ENCODE results near the gene RAD51B. TPM values are rescaled to one million over a fixed set of nuclear protein-coding genes. Genes with fewer than 3 reads are reported as not detected.

The RAD51B gene
- total RNA-seq, 1 experiment from 2014 or later: 20.0 TPM

DNA sequence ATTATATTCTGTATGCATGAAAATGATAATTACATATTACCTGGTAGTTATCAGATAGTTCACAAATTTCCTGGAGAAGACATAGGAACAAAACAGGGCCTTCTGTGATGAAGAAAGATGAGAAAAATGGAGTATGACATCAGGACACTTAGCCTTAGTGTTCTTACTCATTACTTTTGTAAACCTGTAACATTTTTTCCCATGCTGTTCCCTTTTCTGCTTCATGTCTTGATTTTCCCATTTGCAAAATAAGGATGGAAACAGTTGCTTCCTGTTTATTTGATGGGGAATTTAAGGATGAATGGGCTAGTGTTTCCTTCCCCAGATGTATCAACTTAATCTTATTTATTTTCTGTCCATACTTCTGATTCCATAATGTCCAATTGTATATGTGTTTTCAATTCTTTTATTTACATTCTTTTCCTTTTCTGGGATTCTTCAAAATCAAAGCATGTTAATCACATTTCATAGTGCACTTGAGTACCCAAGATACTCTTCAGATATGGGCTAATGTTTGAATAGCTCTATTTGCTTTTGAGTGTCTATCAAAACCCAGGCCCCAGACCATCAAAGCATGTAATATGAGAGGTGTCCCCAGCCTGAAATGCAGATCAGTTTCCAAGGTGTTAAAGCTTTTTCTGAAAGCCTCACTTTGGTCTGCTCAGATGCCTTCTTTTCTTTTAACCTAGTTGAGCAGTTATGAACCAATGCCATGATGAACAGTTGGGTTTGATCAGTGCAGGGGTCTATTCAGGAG lies 260.5 kb downstream of the RAD51B start:
- Histone ChIP-seq H3K27ac (ENCODE audit: low read depth, low read length) (peak overlapping the region; percentile 58), H3K4me3 (replicated peaks in 1 of 2; ENCODE audit: low read depth in 1 of 2, low read length in 2 of 2) (no peak overlapping the region), H3K9me3 (ENCODE audit: control insufficient read depth in 1 of 2, insufficient read depth in 1 of 2, low read depth in 1 of 2, low read length in 2 of 2) (no peaks in the 10 kb centered on the region), H3K36me3 (ENCODE audit: control insufficient read depth in 1 of 2, insufficient read depth in 2 of 2, low read length in 2 of 2) (no peaks in the 10 kb centered on the region), H3K9me2 (ENCODE audit: insufficient read depth) (no peaks in the 10 kb centered on the region), H3K4me1 (ENCODE audit: control insufficient read depth in 1 of 2, insufficient read depth in 2 of 2, low read length in 2 of 2) (peaks cover 0 to 79% of the 10 kb centered on the region in 2 experiments; a peak in 2 of 4 replicates), H3K9ac (ENCODE audit: low read length) (no peak overlapping the region), H3K4me2 (ENCODE audit: low read length) (no peak overlapping the region), H2AFZ (ENCODE audit: low read depth, low read length, poor library complexity, severe bottlenecking) (no peak overlapping the region), H3K27me3 (ENCODE audit: insufficient read depth, low read length) (no peaks in the 10 kb centered on the region), H4K20me1 (ENCODE audit: insufficient read depth) (no peaks in the 10 kb centered on the region), H3K79me2 (ENCODE audit: insufficient read depth, low read length) (no peaks in the 10 kb centered on the region)
- DNase-seq (ENCODE audit: low read depth, low spot score) (no peak), ATAC-seq (no peak)
- no TSS peak for BruUV-seq (replicated peaks)
- TF ChIP-seq, protein P1, sequence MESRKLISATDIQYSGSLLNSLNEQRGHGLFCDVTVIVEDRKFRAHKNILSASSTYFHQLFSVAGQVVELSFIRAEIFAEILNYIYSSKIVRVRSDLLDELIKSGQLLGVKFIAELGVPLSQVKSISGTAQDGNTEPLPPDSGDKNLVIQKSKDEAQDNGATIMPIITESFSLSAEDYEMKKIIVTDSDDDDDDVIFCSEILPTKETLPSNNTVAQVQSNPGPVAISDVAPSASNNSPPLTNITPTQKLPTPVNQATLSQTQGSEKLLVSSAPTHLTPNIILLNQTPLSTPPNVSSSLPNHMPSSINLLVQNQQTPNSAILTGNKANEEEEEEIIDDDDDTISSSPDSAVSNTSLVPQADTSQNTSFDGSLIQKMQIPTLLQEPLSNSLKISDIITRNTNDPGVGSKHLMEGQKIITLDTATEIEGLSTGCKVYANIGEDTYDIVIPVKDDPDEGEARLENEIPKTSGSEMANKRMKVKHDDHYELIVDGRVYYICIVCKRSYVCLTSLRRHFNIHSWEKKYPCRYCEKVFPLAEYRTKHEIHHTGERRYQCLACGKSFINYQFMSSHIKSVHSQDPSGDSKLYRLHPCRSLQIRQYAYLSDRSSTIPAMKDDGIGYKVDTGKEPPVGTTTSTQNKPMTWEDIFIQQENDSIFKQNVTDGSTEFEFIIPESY (IDR thresholded peaks at IDR 0.05; ENCODE audit: extremely low read depth, insufficient replicate concordance, low read length): no peak
- TF ChIP-seq TCF7L2 (IDR thresholded peaks at IDR 0.05; ENCODE audit: borderline replicate concordance, extremely low read depth, insufficient read depth, insufficient read length): peak; percentile 66
- ChIA-PET CTCF (no interaction called here), RAD21 (ENCODE audit: low non-redundant PET in 1 of 2, low total read pairs in 2 of 2, uncharacterized antibody in 2 of 2, unreplicated experiment in 2 of 2) (no interaction called here), POLR2A (no interaction called here)
- intact Hi-C loops (cut with micrococcal nuclease): loop anchor here (5.0 to 10.0 kb wide), 2 partner anchors 167 to 735 kb away; no protein-coding TSS in a partner anchor

- ATAC-seq (no peak), DNase-seq (ENCODE audit: low read depth, low spot score) (no peak)
- POLR2A ChIA-PET: no interaction called here
- TF ChIP-seq FOSL1 (IDR thresholded peaks at IDR 0.05; ENCODE audit: low read depth): no peak
- TF ChIP-seq SP1 (IDR thresholded peaks at IDR 0.05; ENCODE audit: low read depth): no peak
- TF ChIP-seq TCF7L2 (IDR thresholded peaks at IDR 0.05; ENCODE audit: borderline replicate concordance, extremely low read depth, insufficient read depth, insufficient read length): no peak
- no peak for TF ChIP-seq EZH2 (IDR thresholded peaks at IDR 0.05)
- no peak for TF ChIP-seq RAD21 (IDR thresholded peaks at IDR 0.05; ENCODE audit: low read depth)
- no peak for TF ChIP-seq ZFX (IDR thresholded peaks at IDR 0.05)
- no peak for TF ChIP-seq ELF1 (IDR thresholded peaks at IDR 0.05; ENCODE audit: borderline replicate concordance, low read depth)
- TF ChIP-seq YY1 (IDR thresholded peaks at IDR 0.05; ENCODE audit: extremely low read depth, insufficient replicate concordance, low read depth, low read length): no peak
- no peak for TF ChIP-seq CTCF (IDR thresholded peaks at IDR 0.05 in 2 of 3, conservative IDR thresholded peaks at IDR 0.05 in 1 of 3; ENCODE audit: borderline replicate concordance in 1 of 3, insufficient read depth in 1 of 3, low read depth in 2 of 3, low read length in 2 of 3)
- RAD21 ChIA-PET (ENCODE audit: low non-redundant PET in 1 of 2, low total read pairs in 2 of 2, uncharacterized antibody in 2 of 2, unreplicated experiment in 2 of 2): no interaction called here
- intact Hi-C loops (cut with micrococcal nuclease): loop anchor here (5.0 to 10.0 kb wide), 2 partner anchors 166 to 733 kb away; no protein-coding TSS in a partner anchor
- Histone ChIP-seq H2AFZ (ENCODE audit: low read depth, low read length, poor library complexity, severe bottlenecking) (no peak overlapping the region), H3K9me2 (ENCODE audit: insufficient read depth) (no peaks in the 10 kb centered on the region), H3K27ac (ENCODE audit: low read depth, low read length) (peak overlapping the region; percentile 58; the same call in 1 of the 2 replicates), H3K9me3 (ENCODE audit: control insufficient read depth in 1 of 2, insufficient read depth in 1 of 2, low read depth in 1 of 2, low read length in 2 of 2) (no peaks in the 10 kb centered on the region), H3K4me3 (replicated peaks in 1 of 2; ENCODE audit: low read depth in 1 of 2, low read length in 2 of 2) (no peak overlapping the region), H3K9ac (ENCODE audit: low read length) (no peak overlapping the region), H3K79me2 (ENCODE audit: insufficient read depth, low read length) (no peaks in the 10 kb centered on the region), H3K27me3 (ENCODE audit: insufficient read depth, low read length) (no peaks in the 10 kb centered on the region), H4K20me1 (ENCODE audit: insufficient read depth) (no peaks in the 10 kb centered on the region), H3K4me1 (ENCODE audit: control insufficient read depth in 1 of 2, insufficient read depth in 2 of 2, low read length in 2 of 2) (peaks cover 3 to 81% of the 10 kb centered on the region in 2 experiments), H3K36me3 (ENCODE audit: control insufficient read depth in 1 of 2, insufficient read depth in 2 of 2, low read length in 2 of 2) (no peaks in the 10 kb centered on the region), H3K4me2 (ENCODE audit: low read length) (no peak overlapping the region)
- BruUV-seq (replicated peaks): no TSS peak
- CTCF ChIA-PET: no interaction called here
Measured at GRCh38 chr14:68081489-68081888, 261.9 kb downstream of the RAD51B start.

Data from HCT116 (cell line).